ENCODE measurements around the gene FASTKD1. TPM values are rescaled to one million over a fixed set of nuclear protein-coding genes. Genes with fewer than 3 reads are reported as not detected.

FASTKD1 gene
- total RNA-seq, 1 donor, result 14.5 TPM

DNA sequence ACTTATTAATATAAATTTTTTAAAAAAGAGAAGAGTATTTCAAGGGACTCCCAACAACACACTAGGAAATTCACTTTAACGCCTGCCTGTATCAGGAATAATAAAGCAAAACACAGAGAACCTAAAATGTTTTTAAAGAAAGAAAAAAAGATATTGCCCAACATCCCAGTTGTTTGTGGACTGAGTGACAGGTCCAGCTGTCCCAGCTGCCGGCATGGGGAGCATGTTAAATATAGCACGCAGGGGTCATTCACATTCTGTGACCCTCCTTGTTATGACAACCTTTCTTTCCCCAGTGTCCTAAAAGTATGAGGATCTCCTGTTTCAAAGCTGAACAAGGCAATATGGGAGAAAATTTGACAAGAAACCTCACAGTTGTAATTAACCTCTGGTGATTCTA lies 59.7 kb downstream of the FASTKD1 start:
- Histone ChIP-seq H3K4me1 (ENCODE audit: insufficient read depth, low read length) (peaks cover 7% of the 10 kb centered on the region), H3K27me3 (ENCODE audit: insufficient read depth, low read length) (no peaks in the 10 kb centered on the region), H3K4me2 (ENCODE audit: insufficient read depth, low read length) (no peak overlapping the region), H3K9me3 (ENCODE audit: low read depth, low read length) (no peaks in the 10 kb centered on the region), H3K79me2 (ENCODE audit: insufficient read depth, low read length) (no peaks in the 10 kb centered on the region), H4K20me1 (ENCODE audit: insufficient read depth, low read length) (no peaks in the 10 kb centered on the region), H3K36me3 (ENCODE audit: insufficient read depth, low read length) (no peaks in the 10 kb centered on the region), H3K4me3 (ENCODE audit: insufficient read depth, low read length) (no peak overlapping the region), H3K27ac (ENCODE audit: low read depth, low read length) (no peak overlapping the region), H2AFZ (ENCODE audit: low read length) (no peak overlapping the region)
- DNase-seq (ENCODE audit: insufficient read length, low spot score, missing footprints), result no peak
- TF ChIP-seq, protein P1, sequence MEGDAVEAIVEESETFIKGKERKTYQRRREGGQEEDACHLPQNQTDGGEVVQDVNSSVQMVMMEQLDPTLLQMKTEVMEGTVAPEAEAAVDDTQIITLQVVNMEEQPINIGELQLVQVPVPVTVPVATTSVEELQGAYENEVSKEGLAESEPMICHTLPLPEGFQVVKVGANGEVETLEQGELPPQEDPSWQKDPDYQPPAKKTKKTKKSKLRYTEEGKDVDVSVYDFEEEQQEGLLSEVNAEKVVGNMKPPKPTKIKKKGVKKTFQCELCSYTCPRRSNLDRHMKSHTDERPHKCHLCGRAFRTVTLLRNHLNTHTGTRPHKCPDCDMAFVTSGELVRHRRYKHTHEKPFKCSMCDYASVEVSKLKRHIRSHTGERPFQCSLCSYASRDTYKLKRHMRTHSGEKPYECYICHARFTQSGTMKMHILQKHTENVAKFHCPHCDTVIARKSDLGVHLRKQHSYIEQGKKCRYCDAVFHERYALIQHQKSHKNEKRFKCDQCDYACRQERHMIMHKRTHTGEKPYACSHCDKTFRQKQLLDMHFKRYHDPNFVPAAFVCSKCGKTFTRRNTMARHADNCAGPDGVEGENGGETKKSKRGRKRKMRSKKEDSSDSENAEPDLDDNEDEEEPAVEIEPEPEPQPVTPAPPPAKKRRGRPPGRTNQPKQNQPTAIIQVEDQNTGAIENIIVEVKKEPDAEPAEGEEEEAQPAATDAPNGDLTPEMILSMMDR (IDR thresholded peaks at IDR 0.05; ENCODE audit: extremely low read depth, low read depth, low read length), result no peak

DNA sequence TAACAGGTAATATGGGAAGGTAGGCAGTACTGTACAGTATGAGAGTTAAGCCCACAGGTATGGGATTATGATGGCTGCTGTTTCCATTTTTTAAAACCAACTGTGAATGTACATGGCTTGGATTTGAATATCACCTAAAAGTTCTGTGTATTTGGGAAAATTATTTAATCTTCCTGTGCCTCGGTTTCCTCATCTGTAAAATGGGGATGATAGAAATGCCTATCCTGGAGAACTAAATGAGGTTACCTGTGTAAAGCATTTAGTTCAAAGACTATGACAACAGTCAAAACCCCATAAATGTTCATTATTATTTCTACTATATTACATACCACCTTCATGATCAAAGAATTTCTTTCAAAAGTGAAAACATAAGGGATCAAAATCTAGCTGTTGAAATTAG lies 60.6 kb downstream of the FASTKD1 start:
- no peak overlapping the region for H3K27ac ChIP-seq (ENCODE audit: low read depth, low read length)
- no peaks in the 10 kb centered on the region for H4K20me1 ChIP-seq (ENCODE audit: insufficient read depth, low read length)
- no peak overlapping the region for H3K4me3 ChIP-seq (ENCODE audit: insufficient read depth, low read length)
- H3K9me3 ChIP-seq (ENCODE audit: low read depth, low read length), result no peaks in the 10 kb centered on the region
- H3K4me1 ChIP-seq (ENCODE audit: insufficient read depth, low read length), result peaks cover 7% of the 10 kb centered on the region
- no peak overlapping the region for H2AFZ ChIP-seq (ENCODE audit: low read length)
- H3K27me3 ChIP-seq (ENCODE audit: insufficient read depth, low read length), result no peaks in the 10 kb centered on the region
- H3K36me3 ChIP-seq (ENCODE audit: insufficient read depth, low read length), result no peaks in the 10 kb centered on the region
- TF ChIP-seq, protein P1 (IDR thresholded peaks at IDR 0.05; ENCODE audit: extremely low read depth, low read depth, low read length), result no peak
- DNase-seq (ENCODE audit: insufficient read length, low spot score, missing footprints), result no peak
- H3K79me2 ChIP-seq (ENCODE audit: insufficient read depth, low read length), result no peaks in the 10 kb centered on the region
- no peak overlapping the region for H3K4me2 ChIP-seq (ENCODE audit: insufficient read depth, low read length)

DNA sequence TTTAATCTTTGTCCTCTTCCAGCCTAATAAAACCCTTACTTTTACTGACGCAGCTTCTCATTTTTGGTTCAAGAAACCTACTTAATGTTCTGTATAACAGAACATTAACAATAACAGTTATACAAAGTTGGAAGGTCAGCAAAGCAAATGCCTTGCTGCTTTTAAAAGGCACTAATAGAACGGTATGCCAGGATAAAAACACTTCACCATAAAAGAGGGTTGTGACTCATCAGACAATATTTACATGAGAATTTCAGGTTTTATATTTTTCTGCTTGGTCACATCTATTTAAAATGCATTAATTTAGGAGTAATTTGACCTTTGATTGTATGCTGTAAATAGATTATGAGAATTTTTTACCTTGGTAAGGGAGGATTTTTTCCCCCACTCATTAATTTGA lies 61.1 kb downstream of the FASTKD1 start:
- Histone ChIP-seq H4K20me1 (ENCODE audit: insufficient read depth, low read length) (no peaks in the 10 kb centered on the region), H3K79me2 (ENCODE audit: insufficient read depth, low read length) (no peaks in the 10 kb centered on the region), H3K4me2 (ENCODE audit: insufficient read depth, low read length) (no peak overlapping the region), H3K36me3 (ENCODE audit: insufficient read depth, low read length) (no peaks in the 10 kb centered on the region), H2AFZ (ENCODE audit: low read length) (no peak overlapping the region), H3K4me3 (ENCODE audit: insufficient read depth, low read length) (no peak overlapping the region), H3K27ac (ENCODE audit: low read depth, low read length) (no peak overlapping the region), H3K27me3 (ENCODE audit: insufficient read depth, low read length) (no peaks in the 10 kb centered on the region), H3K4me1 (ENCODE audit: insufficient read depth, low read length) (peaks cover 8% of the 10 kb centered on the region), H3K9me3 (ENCODE audit: low read depth, low read length) (no peaks in the 10 kb centered on the region)
- TF ChIP-seq, protein P1 (IDR thresholded peaks at IDR 0.05; ENCODE audit: extremely low read depth, low read depth, low read length), result no peak
- no peak for DNase-seq (ENCODE audit: insufficient read length, low spot score, missing footprints)

DNA sequence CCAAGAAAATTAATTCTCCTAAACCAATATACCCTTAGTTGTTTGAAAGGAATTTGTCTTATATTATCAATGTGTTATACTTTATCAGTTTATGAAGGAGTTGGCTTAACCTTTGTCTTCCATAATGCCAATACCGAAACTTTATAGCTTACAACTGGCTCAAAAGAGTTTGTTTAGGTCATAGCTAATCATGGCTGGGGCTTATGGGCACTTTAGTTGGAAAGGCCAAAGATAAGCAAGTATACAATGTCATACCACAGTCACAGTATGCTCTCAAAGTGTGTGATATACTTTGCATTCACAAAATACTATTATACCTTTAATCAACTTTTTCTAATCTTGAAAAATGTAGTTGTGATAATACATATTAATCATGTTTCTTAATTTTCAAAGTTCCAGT lies 61.8 kb downstream of the FASTKD1 start:
- no peak for DNase-seq (ENCODE audit: insufficient read length, low spot score, missing footprints)
- no peaks in the 10 kb centered on the region for H3K36me3 ChIP-seq (ENCODE audit: insufficient read depth, low read length)
- H2AFZ ChIP-seq (ENCODE audit: low read length), result no peak overlapping the region
- H4K20me1 ChIP-seq (ENCODE audit: insufficient read depth, low read length), result no peaks in the 10 kb centered on the region
- H3K79me2 ChIP-seq (ENCODE audit: insufficient read depth, low read length), result no peaks in the 10 kb centered on the region
- no peaks in the 10 kb centered on the region for H3K9me3 ChIP-seq (ENCODE audit: low read depth, low read length)
- H3K27ac ChIP-seq (ENCODE audit: low read depth, low read length), result no peak overlapping the region
- TF ChIP-seq, protein P1 (IDR thresholded peaks at IDR 0.05; ENCODE audit: extremely low read depth, low read depth, low read length), result no peak
- H3K27me3 ChIP-seq (ENCODE audit: insufficient read depth, low read length), result no peaks in the 10 kb centered on the region
- no peak overlapping the region for H3K4me2 ChIP-seq (ENCODE audit: insufficient read depth, low read length)
- H3K4me3 ChIP-seq (ENCODE audit: insufficient read depth, low read length), result no peak overlapping the region
- H3K4me1 ChIP-seq (ENCODE audit: insufficient read depth, low read length), result peaks cover 12% of the 10 kb centered on the region

All from osteoblast (primary cell).